ENCODE data around the gene PBX4.

The PBX4 gene

DNA sequence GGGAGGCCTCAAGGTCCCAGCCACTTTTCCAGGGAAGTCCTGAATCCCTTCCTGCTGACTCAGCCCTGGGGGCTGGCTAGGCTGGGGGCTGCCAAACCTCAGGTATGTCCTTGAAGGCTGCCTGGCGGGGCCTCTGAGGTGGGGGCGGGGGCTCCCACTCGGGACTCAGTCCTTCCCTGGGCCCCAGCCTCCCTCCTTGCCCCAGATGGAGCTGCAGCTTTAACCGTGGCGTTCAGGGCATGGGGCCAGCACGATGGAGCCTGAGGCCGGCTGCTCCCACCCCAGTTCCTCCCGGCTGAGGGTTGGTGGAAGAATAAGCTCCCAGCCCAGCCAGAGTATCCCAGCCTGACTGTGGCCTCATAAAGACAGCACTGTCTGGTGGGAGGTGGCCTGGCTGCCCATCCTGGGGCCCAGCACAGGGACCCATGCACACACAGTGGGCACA is 68.0 kb downstream of the PBX4 start:
- no peaks in the 10 kb centered on the region for H3K9me3 ChIP-seq (ENCODE audit: control insufficient read depth in 1 of 2, low read length in 2 of 2)
- no peaks in the 10 kb centered on the region for H3K27me3 ChIP-seq (ENCODE audit: low read depth, low read length)
- H3K4me3 ChIP-seq (ENCODE audit: low read depth in 1 of 2, low read length in 2 of 2): no peak overlapping the region
- H3K27ac ChIP-seq (ENCODE audit: low read length): no peak overlapping the region
- no peaks in the 10 kb centered on the region for H3K4me1 ChIP-seq (ENCODE audit: control insufficient read depth in 1 of 2, insufficient read depth in 2 of 2, low read length in 2 of 2)
- H3K36me3 ChIP-seq (ENCODE audit: control insufficient read depth in 1 of 2, insufficient read depth in 2 of 2, low read length in 2 of 2): no peaks in the 10 kb centered on the region

DNA sequence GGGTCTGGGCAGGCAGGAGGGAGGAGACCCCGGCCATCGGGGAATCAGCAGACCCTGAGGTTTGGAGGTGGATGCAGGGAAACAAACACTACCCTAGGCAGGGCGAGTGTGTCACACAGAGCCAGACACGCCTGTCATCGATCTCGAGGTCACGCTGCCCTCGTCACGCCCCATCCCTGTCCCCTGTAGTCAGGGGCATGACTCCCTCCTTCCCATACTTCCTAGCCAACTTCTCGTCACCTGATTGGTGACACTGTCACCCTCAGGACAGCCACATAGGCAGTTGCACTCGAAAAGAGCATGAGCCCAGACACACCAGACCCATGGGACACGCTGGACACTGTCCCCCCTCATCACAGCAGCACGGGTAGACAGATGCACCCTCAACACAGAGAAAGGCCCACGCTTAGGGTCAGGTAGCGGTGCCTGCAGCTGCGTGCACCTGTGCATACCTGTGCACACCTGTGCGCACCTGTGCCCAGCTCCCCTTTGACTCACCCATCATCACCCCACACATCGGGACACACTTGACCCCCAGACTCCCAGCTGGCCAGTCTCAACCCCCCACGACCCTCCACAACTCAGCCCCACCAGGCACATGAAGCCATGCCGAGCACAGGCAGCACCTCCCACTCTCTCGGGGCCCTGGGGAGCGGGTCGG is 68.6 kb downstream of the PBX4 start:
- no peak overlapping the region for H3K4me3 ChIP-seq (ENCODE audit: low read depth in 1 of 2, low read length in 2 of 2)
- H3K9me3 ChIP-seq (ENCODE audit: control insufficient read depth in 1 of 2, low read length in 2 of 2): no peaks in the 10 kb centered on the region
- H3K27me3 ChIP-seq (ENCODE audit: low read depth, low read length): no peaks in the 10 kb centered on the region
- no peaks in the 10 kb centered on the region for H3K36me3 ChIP-seq (ENCODE audit: control insufficient read depth in 1 of 2, insufficient read depth in 2 of 2, low read length in 2 of 2)
- H3K4me1 ChIP-seq (ENCODE audit: control insufficient read depth in 1 of 2, insufficient read depth in 2 of 2, low read length in 2 of 2): no peaks in the 10 kb centered on the region
- no peak overlapping the region for H3K27ac ChIP-seq (ENCODE audit: low read length)

DNA sequence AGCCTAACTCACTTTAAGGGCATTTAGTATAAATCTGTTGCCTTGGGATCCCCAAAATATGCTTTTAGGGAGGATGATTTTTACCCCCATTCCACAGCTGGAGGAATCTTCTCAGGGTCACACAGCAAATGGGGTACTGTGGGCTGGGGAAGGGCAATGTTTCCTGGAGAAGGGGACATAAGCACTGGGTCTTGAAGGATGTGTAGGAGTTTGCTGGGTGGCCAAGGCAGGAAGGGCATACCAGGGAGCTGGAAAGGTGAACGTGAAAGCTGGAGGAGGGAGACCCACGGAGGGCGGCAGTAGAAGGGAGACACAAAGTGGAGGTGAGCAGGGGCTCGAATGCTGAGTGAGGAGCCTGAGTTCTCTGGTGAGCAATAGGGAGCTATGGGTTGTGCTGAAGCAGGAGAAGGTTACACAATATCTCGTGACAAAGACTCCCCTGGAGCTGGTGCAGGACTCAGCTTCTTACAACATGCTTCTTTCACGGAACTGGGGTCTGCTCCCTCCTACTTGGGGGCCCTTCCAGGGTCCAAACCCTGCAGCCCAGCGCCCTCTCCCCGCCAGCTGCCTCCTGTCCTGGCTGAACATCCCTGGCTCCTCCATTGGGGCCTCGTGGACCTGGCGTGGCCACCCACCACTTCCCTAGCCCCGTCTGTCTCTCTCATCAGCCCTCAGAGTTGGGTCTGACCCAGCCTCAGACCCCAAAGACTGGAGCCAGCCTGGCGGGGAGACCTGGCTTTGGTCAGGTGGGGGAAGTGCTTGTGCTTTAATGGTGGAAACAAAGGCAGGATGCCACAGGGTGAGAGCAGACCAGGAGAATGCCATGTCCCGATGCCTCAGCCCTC is 69.3 kb downstream of the PBX4 start:
- Histone ChIP-seq H3K36me3 (ENCODE audit: control insufficient read depth in 1 of 2, insufficient read depth in 2 of 2, low read length in 2 of 2) (no peaks in the 10 kb centered on the region), H3K27ac (ENCODE audit: low read length) (no peak overlapping the region), H3K9me3 (ENCODE audit: control insufficient read depth in 1 of 2, low read length in 2 of 2) (no peaks in the 10 kb centered on the region), H3K27me3 (ENCODE audit: low read depth, low read length) (no peaks in the 10 kb centered on the region), H3K4me3 (ENCODE audit: low read depth in 1 of 2, low read length in 2 of 2) (no peak overlapping the region), H3K4me1 (ENCODE audit: control insufficient read depth in 1 of 2, insufficient read depth in 2 of 2, low read length in 2 of 2) (no peaks in the 10 kb centered on the region)

- H3K9me3 ChIP-seq (ENCODE audit: control insufficient read depth in 1 of 2, low read length in 2 of 2): no peaks in the 10 kb centered on the region
- no peak overlapping the region for H3K27ac ChIP-seq (ENCODE audit: low read length)
- H3K4me3 ChIP-seq (ENCODE audit: low read depth in 1 of 2, low read length in 2 of 2): no peak overlapping the region
- H3K27me3 ChIP-seq (ENCODE audit: low read depth, low read length): no peaks in the 10 kb centered on the region
- H3K4me1 ChIP-seq (ENCODE audit: control insufficient read depth in 1 of 2, insufficient read depth in 2 of 2, low read length in 2 of 2): no peaks in the 10 kb centered on the region
- no peaks in the 10 kb centered on the region for H3K36me3 ChIP-seq (ENCODE audit: control insufficient read depth in 1 of 2, insufficient read depth in 2 of 2, low read length in 2 of 2)
Observed at GRCh38 chr19:19547674-19548336, 70.7 kb downstream of the PBX4 start.

- Histone ChIP-seq H3K4me1 (ENCODE audit: control insufficient read depth in 1 of 2, insufficient read depth in 2 of 2, low read length in 2 of 2) (peaks cover 0 to 1% of the 10 kb centered on the region in 2 donors), H3K9me3 (ENCODE audit: control insufficient read depth in 1 of 2, low read length in 2 of 2) (no peaks in the 10 kb centered on the region), H3K36me3 (ENCODE audit: control insufficient read depth in 1 of 2, insufficient read depth in 2 of 2, low read length in 2 of 2) (no peaks in the 10 kb centered on the region), H3K4me3 (ENCODE audit: low read depth in 1 of 2, low read length in 2 of 2) (no peak overlapping the region), H3K27me3 (ENCODE audit: low read depth, low read length) (peaks cover 3% of the 10 kb centered on the region), H3K27ac (ENCODE audit: low read length) (no peak overlapping the region)
Observed at GRCh38 chr19:19546751-19547162, 71.7 kb downstream of the PBX4 start.

GRCh38 chr19:19545707-19546106 is 72.8 kb downstream of the PBX4 start:
- Histone ChIP-seq H3K4me1 (ENCODE audit: control insufficient read depth in 1 of 2, insufficient read depth in 2 of 2, low read length in 2 of 2) (peaks cover 0 to 12% of the 10 kb centered on the region in 2 donors), H3K27me3 (ENCODE audit: low read depth, low read length) (peaks cover 10% of the 10 kb centered on the region), H3K36me3 (ENCODE audit: control insufficient read depth in 1 of 2, insufficient read depth in 2 of 2, low read length in 2 of 2) (no peaks in the 10 kb centered on the region), H3K9me3 (ENCODE audit: control insufficient read depth in 1 of 2, low read length in 2 of 2) (no peaks in the 10 kb centered on the region), H3K4me3 (ENCODE audit: low read depth in 1 of 2, low read length in 2 of 2) (no peak overlapping the region), H3K27ac (ENCODE audit: low read length) (no peak overlapping the region)

- Histone ChIP-seq H3K9me3 (ENCODE audit: control insufficient read depth in 1 of 2, low read length in 2 of 2) (no peaks in the 10 kb centered on the region), H3K27ac (ENCODE audit: low read length) (no peak overlapping the region), H3K4me3 (ENCODE audit: low read depth in 1 of 2, low read length in 2 of 2) (no peak overlapping the region), H3K36me3 (ENCODE audit: control insufficient read depth in 1 of 2, insufficient read depth in 2 of 2, low read length in 2 of 2) (no peaks in the 10 kb centered on the region), H3K4me1 (ENCODE audit: control insufficient read depth in 1 of 2, insufficient read depth in 2 of 2, low read length in 2 of 2) (peaks cover 0 to 16% of the 10 kb centered on the region in 2 donors), H3K27me3 (ENCODE audit: low read depth, low read length) (peaks cover 12% of the 10 kb centered on the region)
Observed at GRCh38 chr19:19544954-19545591, 73.4 kb downstream of the PBX4 start.

DNA sequence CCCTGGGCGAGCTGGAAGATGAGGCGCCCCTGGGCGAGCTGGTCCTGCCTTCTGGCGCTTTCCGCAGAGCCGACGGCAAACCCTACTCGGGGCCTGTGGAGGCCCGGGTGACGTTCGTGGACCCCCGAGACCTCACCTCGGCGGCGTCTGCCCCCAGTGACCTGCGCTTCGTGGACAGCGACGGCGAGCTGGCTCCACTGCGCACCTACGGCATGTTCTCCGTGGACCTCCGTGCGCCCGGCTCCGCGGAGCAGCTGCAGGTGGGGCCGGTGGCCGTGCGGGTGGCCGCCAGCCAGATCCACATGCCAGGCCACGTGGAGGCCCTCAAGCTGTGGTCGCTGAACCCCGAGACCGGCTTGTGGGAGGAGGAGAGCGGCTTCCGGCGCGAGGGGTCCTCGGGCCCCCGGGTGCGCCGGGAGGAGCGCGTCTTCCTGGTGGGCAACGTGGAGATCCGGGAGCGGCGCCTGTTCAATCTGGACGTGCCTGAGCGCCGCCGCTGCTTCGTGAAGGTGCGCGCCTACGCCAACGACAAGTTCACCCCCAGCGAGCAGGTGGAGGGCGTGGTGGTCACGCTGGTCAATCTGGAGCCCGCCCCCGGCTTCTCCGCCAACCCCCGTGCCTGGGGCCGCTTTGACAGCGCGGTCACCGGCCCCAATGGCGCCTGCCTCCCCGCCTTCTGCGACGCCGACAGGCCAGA is 74.1 kb downstream of the PBX4 start:
- Histone ChIP-seq H3K36me3 (ENCODE audit: control insufficient read depth in 1 of 2, insufficient read depth in 2 of 2, low read length in 2 of 2) (no peaks in the 10 kb centered on the region), H3K9me3 (ENCODE audit: control insufficient read depth in 1 of 2, low read length in 2 of 2) (no peaks in the 10 kb centered on the region), H3K4me1 (ENCODE audit: control insufficient read depth in 1 of 2, insufficient read depth in 2 of 2, low read length in 2 of 2) (peaks cover 0 to 21% of the 10 kb centered on the region in 2 donors), H3K27me3 (ENCODE audit: low read depth, low read length) (peaks cover 12% of the 10 kb centered on the region), H3K27ac (ENCODE audit: low read length) (no peak overlapping the region), H3K4me3 (ENCODE audit: low read depth in 1 of 2, low read length in 2 of 2) (no peak overlapping the region)

- Histone ChIP-seq H3K27ac (ENCODE audit: low read length) (no peak overlapping the region), H3K9me3 (ENCODE audit: control insufficient read depth in 1 of 2, low read length in 2 of 2) (no peaks in the 10 kb centered on the region), H3K27me3 (ENCODE audit: low read depth, low read length) (peaks cover 16% of the 10 kb centered on the region), H3K36me3 (ENCODE audit: control insufficient read depth in 1 of 2, insufficient read depth in 2 of 2, low read length in 2 of 2) (no peaks in the 10 kb centered on the region), H3K4me1 (ENCODE audit: control insufficient read depth in 1 of 2, insufficient read depth in 2 of 2, low read length in 2 of 2) (peaks cover 3 to 25% of the 10 kb centered on the region in 2 donors), H3K4me3 (ENCODE audit: low read depth in 1 of 2, low read length in 2 of 2) (no peak overlapping the region)
Observed at GRCh38 chr19:19543640-19544039, 74.8 kb downstream of the PBX4 start.

DNA sequence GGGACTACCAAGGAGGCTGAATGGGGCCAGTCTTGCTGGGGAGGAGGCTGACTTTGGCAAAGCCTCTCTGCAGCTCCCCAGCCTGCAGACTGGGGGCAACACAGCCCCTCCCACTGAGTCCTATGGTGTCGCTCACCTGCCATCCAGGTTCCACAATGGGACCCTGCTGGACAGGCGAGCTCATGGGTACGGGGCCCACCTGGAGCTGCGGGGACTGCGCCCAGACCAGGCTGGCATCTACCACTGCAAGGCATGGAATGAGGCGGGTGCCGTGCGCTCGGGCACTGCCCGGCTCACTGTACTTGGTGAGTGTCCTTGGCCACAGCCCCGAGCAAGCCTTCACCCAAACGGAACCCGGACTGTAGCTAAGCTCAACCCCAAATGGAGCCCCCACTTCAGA is 75.4 kb downstream of the PBX4 start:
- Histone ChIP-seq H3K4me1 (ENCODE audit: control insufficient read depth in 1 of 2, insufficient read depth in 2 of 2, low read length in 2 of 2) (peaks cover 5 to 31% of the 10 kb centered on the region in 2 donors), H3K9me3 (ENCODE audit: control insufficient read depth in 1 of 2, low read length in 2 of 2) (no peaks in the 10 kb centered on the region), H3K36me3 (ENCODE audit: control insufficient read depth in 1 of 2, insufficient read depth in 2 of 2, low read length in 2 of 2) (no peaks in the 10 kb centered on the region), H3K27me3 (ENCODE audit: low read depth, low read length) (peaks cover 21% of the 10 kb centered on the region), H3K4me3 (ENCODE audit: low read depth in 1 of 2, low read length in 2 of 2) (no peak overlapping the region), H3K27ac (ENCODE audit: low read length) (no peak overlapping the region)
